ENCODE results near the gene SPTB.

SPTB gene

DNA sequence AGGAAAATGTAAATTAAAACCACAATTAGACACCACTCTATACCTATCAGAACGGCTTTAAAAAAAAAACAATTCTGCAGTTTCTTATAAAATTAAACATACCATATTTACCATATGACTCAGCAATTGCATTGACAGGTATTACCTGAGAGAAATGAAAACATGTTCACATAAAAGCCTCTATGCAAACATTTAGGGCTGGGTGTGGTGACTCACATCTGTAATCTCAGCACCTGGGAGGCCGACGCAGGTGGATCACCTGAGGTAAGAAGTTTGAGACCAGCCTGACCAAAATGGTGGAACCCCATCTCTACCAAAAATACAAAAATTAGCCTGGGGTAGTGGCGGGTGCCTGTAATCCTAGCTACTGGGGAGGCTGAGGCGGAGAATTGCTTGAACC is 41.1 kb downstream of the SPTB start:
- Histone ChIP-seq H3K4me2 (ENCODE audit: insufficient read depth, low read length) (no peak overlapping the region), H3K36me3 (ENCODE audit: insufficient read depth, low read length) (no peaks in the 10 kb centered on the region), H2AFZ (ENCODE audit: low read depth, low read length) (no peak overlapping the region), H3K27ac (ENCODE audit: low read length) (no peak overlapping the region), H4K20me1 (ENCODE audit: insufficient read depth, low read length) (no peaks in the 10 kb centered on the region), H3K4me1 (ENCODE audit: insufficient read depth, low read length) (no peaks in the 10 kb centered on the region), H3K4me3 (ENCODE audit: low read depth in 1 of 2, low read length in 2 of 2) (no peak overlapping the region), H3K79me2 (ENCODE audit: insufficient read depth, low read length) (no peaks in the 10 kb centered on the region), H3K9ac (ENCODE audit: low read depth, low read length) (no peak overlapping the region), H3K27me3 (ENCODE audit: insufficient read depth, low read length, poor library complexity) (peaks cover 33% of the 10 kb centered on the region), H3K9me3 (ENCODE audit: insufficient read depth, low read length, severe bottlenecking) (no peaks in the 10 kb centered on the region)
- no peak for ATAC-seq (ENCODE audit: insufficient read depth, low read depth)
- no peak for DNase-seq
- no peak for TF ChIP-seq CTCF (IDR thresholded peaks at IDR 0.05; ENCODE audit: borderline replicate concordance, extremely low read depth, low read length, poor library complexity, severe bottlenecking)
- no peak for TF ChIP-seq EZH2 (IDR thresholded peaks at IDR 0.05; ENCODE audit: borderline replicate concordance, low read depth, low read length, severe bottlenecking)

GRCh38 chr14:64835431-64835830 is 44.3 kb downstream of the SPTB start:
- Histone ChIP-seq H3K36me3 (ENCODE audit: insufficient read depth, low read length) (no peaks in the 10 kb centered on the region), H3K9ac (ENCODE audit: low read depth, low read length) (no peak overlapping the region), H3K9me3 (ENCODE audit: insufficient read depth, low read length, severe bottlenecking) (no peaks in the 10 kb centered on the region), H3K27me3 (ENCODE audit: insufficient read depth, low read length, poor library complexity) (peaks cover 28% of the 10 kb centered on the region), H3K4me1 (ENCODE audit: insufficient read depth, low read length) (no peaks in the 10 kb centered on the region), H3K79me2 (ENCODE audit: insufficient read depth, low read length) (no peaks in the 10 kb centered on the region), H3K27ac (ENCODE audit: low read length) (no peak overlapping the region), H3K4me3 (ENCODE audit: low read depth in 1 of 2, low read length in 2 of 2) (no peak overlapping the region), H2AFZ (ENCODE audit: low read depth, low read length) (no peak overlapping the region), H3K4me2 (ENCODE audit: insufficient read depth, low read length) (no peak overlapping the region), H4K20me1 (ENCODE audit: insufficient read depth, low read length) (no peaks in the 10 kb centered on the region)
- ATAC-seq (ENCODE audit: insufficient read depth, low read depth) (no peak), DNase-seq (no peak)
- no peak for TF ChIP-seq CTCF (IDR thresholded peaks at IDR 0.05; ENCODE audit: borderline replicate concordance, extremely low read depth, low read length, poor library complexity, severe bottlenecking)
- no peak for TF ChIP-seq EZH2 (IDR thresholded peaks at IDR 0.05; ENCODE audit: borderline replicate concordance, low read depth, low read length, severe bottlenecking)

- H2AFZ ChIP-seq (ENCODE audit: low read depth, low read length) = no peak overlapping the region
These were observed 44.7 kb downstream of the SPTB start for GRCh38 chr14:64834965-64835364.

More at GRCh38 chr14:64834965-64835364, 44.7 kb downstream of the SPTB start:
- no peak for ATAC-seq (ENCODE audit: insufficient read depth, low read depth)
- H3K4me1 ChIP-seq (ENCODE audit: insufficient read depth, low read length) = no peaks in the 10 kb centered on the region
- H3K79me2 ChIP-seq (ENCODE audit: insufficient read depth, low read length) = no peaks in the 10 kb centered on the region
- no peaks in the 10 kb centered on the region for H3K9me3 ChIP-seq (ENCODE audit: insufficient read depth, low read length, severe bottlenecking)
- no peak overlapping the region for H3K4me3 ChIP-seq (ENCODE audit: low read depth in 1 of 2, low read length in 2 of 2)
- H3K36me3 ChIP-seq (ENCODE audit: insufficient read depth, low read length) = no peaks in the 10 kb centered on the region
- peaks cover 29% of the 10 kb centered on the region for H3K27me3 ChIP-seq (ENCODE audit: insufficient read depth, low read length, poor library complexity)
- TF ChIP-seq EZH2 (IDR thresholded peaks at IDR 0.05; ENCODE audit: borderline replicate concordance, low read depth, low read length, severe bottlenecking) (no peak), CTCF (IDR thresholded peaks at IDR 0.05; ENCODE audit: borderline replicate concordance, extremely low read depth, low read length, poor library complexity, severe bottlenecking) (no peak)
- no peaks in the 10 kb centered on the region for H4K20me1 ChIP-seq (ENCODE audit: insufficient read depth, low read length)
- H3K9ac ChIP-seq (ENCODE audit: low read depth, low read length) = no peak overlapping the region
- DNase-seq = no peak
- H3K4me2 ChIP-seq (ENCODE audit: insufficient read depth, low read length) = no peak overlapping the region
- no peak overlapping the region for H3K27ac ChIP-seq (ENCODE audit: low read length)

Data from DND-41 (cell line).